K562 (cell line): ENCODE results near the gene SLC7A4. TPM values are rescaled to one million over a fixed set of nuclear protein-coding genes. Genes with fewer than 3 reads are reported as not detected.
A peak's percentile ranks its signal among the peaks of the same experiment; 100 is the strongest.

ENCODE experiments used
- ATAC-seq: fragments of 200-7000 bp; cut with Tn5 transposase; 3 replicates; pipeline ENCODE4 v1.9.1; 2020; ENCODE audit warnings: moderate library complexity
- BruUV-seq: library from RNA; stranded (reverse); fragments of 400-500 nt; replicated peaks from 2 replicates; lab custom pipeline; 2021; lab: Mats Ljungman, UMichigan
- CTCF ChIA-PET: fragments of 300-600 bp; formaldehyde crosslinking; extraction: SDS; loops from one replicate; lab custom pipeline; 2021; ENCODE audit warnings: low intra/inter-chr PET ratio; lab: Yijun Ruan, JAX
- POLR2A ChIA-PET: fragments of 300-600, 350-650 bp; sonication (Branson Sonifier 250); formaldehyde crosslinking; extraction: SDS; loops from one replicate; lab custom pipeline; 2021; ENCODE audit warnings: antibody characterized with exemption, inconsistent platforms; lab: Yijun Ruan, JAX
- DNase-seq, 4 experiments: peaks; one replicate each; pipeline versions ENCODE4 v3.0.0 to v3.0.0-alpha.2; 2011 to 2018; ENCODE audit warnings: low spot score in 3 of 4, mixed read lengths in 3 of 4; ENCODE audit errors: extremely low read depth in 1 of 4
- FAIRE-seq: peaks from 2 replicates; lab custom pipeline; 2011; peaks lifted over from hg19 to GRCh38; lab: Jason Lieb, UNC
- H2AFZ ChIP-seq: 2 replicates; pipeline ENCODE4 v1.6.0; 2011; ENCODE audit warnings: low read depth, low read length, control low read depth, inconsistent platforms
- H3K27ac ChIP-seq: fragments of 200-600 bp; 3 replicates; pipeline ENCODE4 v1.8.0; 2011; ENCODE audit warnings: low read depth, mild to moderate bottlenecking, control low read depth, inconsistent platforms, low read length, moderate library complexity, mixed read lengths; ENCODE audit errors: extremely low read depth
- H3K27me3 ChIP-seq, 2 experiments: fragments of 300-600 bp in 1 of 2; 2 replicates in 1 of 2; 3 replicates in 1 of 2; pipeline versions ENCODE4 v1.6.0 to v1.8.0; 2011; ENCODE audit warnings: inconsistent platforms in 2 of 2, low read length in 2 of 2, mild to moderate bottlenecking in 1 of 2, mixed read lengths in 1 of 2, moderate library complexity in 1 of 2; ENCODE audit not compliant: control insufficient read depth in 2 of 2, insufficient read depth in 2 of 2
- H3K36me3 ChIP-seq: fragments of 300-600 bp; 3 replicates; pipeline ENCODE4 v1.8.0; 2011; ENCODE audit warnings: mild to moderate bottlenecking, low read length, inconsistent platforms; ENCODE audit not compliant: control insufficient read depth, insufficient read depth
- H3K4me1 ChIP-seq, 2 experiments: fragments of 200-600 bp in 1 of 2; replicated peaks in 1 of 2; 2 replicates in 1 of 2; 3 replicates in 1 of 2; pipeline versions ENCODE4 v1.5.1 to v1.8.0; 2011; ENCODE audit warnings: inconsistent platforms in 2 of 2, low read length in 2 of 2, mild to moderate bottlenecking in 1 of 2, mixed read lengths in 1 of 2, moderate library complexity in 1 of 2; ENCODE audit not compliant: control insufficient read depth in 2 of 2, insufficient read depth in 2 of 2
- H3K4me2 ChIP-seq: 2 replicates; pipeline ENCODE4 v1.6.1; 2011; ENCODE audit warnings: low read length, control low read depth, inconsistent platforms, mixed read lengths; ENCODE audit not compliant: insufficient read depth
- H3K4me3 ChIP-seq: fragments of 200-600 bp; sonication (generic), shearing (Covaris generic); 2 replicates; pipeline ENCODE4 v1.5.1; 2016; ENCODE audit warnings: control low read depth, inconsistent platforms
- H3K79me2 ChIP-seq: fragments of 200-600 bp; 3 replicates; pipeline ENCODE4 v1.8.0; 2011; ENCODE audit warnings: low read length, inconsistent platforms; ENCODE audit not compliant: control insufficient read depth, insufficient read depth
- H3K9ac ChIP-seq, 2 experiments: 2 replicates each; pipeline versions ENCODE4 v1.6.0 to v1.6.1; 2011; ENCODE audit warnings: low read depth in 2 of 2, low read length in 2 of 2, control low read depth in 1 of 2, inconsistent platforms in 1 of 2, mild to moderate bottlenecking in 1 of 2, mixed read lengths in 1 of 2; ENCODE audit not compliant: insufficient read depth in 1 of 2
- H3K9me1 ChIP-seq: one replicate; pipeline ENCODE4 v1.6.0; 2011; ENCODE audit warnings: inconsistent platforms, mild to moderate bottlenecking, low read length, moderate library complexity; ENCODE audit not compliant: control insufficient read depth, insufficient read depth
- H3K9me3 ChIP-seq: replicated peaks from 2 replicates; pipeline ENCODE4 v1.5.1; 2011; ENCODE audit warnings: low read depth, low read length, inconsistent platforms; ENCODE audit not compliant: control insufficient read depth, insufficient read depth
- H4K20me1 ChIP-seq: replicated peaks from 2 replicates; pipeline ENCODE4 v1.6.1; 2011; ENCODE audit warnings: low read length, inconsistent platforms, mixed read lengths; ENCODE audit not compliant: control insufficient read depth, insufficient read depth
- ARNT ChIP-seq, 2 experiments: fragments of 450-650 bp; IDR thresholded peaks; 2 replicates each; pipeline ENCODE4 v1.6.1; 2016; ENCODE audit warnings: mild to moderate bottlenecking in 1 of 2
- FOXP1 ChIP-seq: sonication (generic); formaldehyde crosslinking; IDR thresholded peaks from 2 replicates; pipeline ENCODE4 v1.8.0; 2022; ENCODE audit warnings: mild to moderate bottlenecking, missing genetic modification reagents
- GTF2A2 ChIP-seq: IDR thresholded peaks from 2 replicates; pipeline ENCODE4 v1.6.1; 2016; ENCODE audit warnings: mild to moderate bottlenecking, missing genetic modification characterization, missing compliant biosample characterization
- HES1 ChIP-seq: fragments of 450-650 bp; IDR thresholded peaks from 2 replicates; pipeline ENCODE4 v1.6.1; 2016; ENCODE audit warnings: low read depth, mild to moderate bottlenecking, moderate library complexity
- MECOM ChIP-seq: fragments of 250-450 bp; sonication (Bioruptor Pico); IDR thresholded peaks from 2 replicates; pipeline ENCODE4 v1.8.0; 2022; ENCODE audit warnings: inconsistent platforms
- MTA3 ChIP-seq: fragments of 450-650 bp; formaldehyde crosslinking; IDR thresholded peaks from 2 replicates; pipeline ENCODE4 v1.6.1; 2017; ENCODE audit warnings: mild to moderate bottlenecking, borderline replicate concordance
- NFATC3 ChIP-seq: fragments of 450-650 bp; IDR thresholded peaks from 2 replicates; pipeline ENCODE4 v1.6.1; 2017; ENCODE audit warnings: mild to moderate bottlenecking
- POU5F1 ChIP-seq: fragments of 150-350 bp; IDR thresholded peaks from 2 replicates; pipeline ENCODE4 v1.6.1; 2014; ENCODE audit warnings: borderline replicate concordance, low read length, low read depth, mild to moderate bottlenecking; ENCODE audit not compliant: partially characterized antibody
- RBM17 ChIP-seq: fragments of 200-400 bp; formaldehyde crosslinking; IDR thresholded peaks from 2 replicates; pipeline ENCODE4 v1.6.1; 2017; ENCODE audit warnings: low read depth, mild to moderate bottlenecking, low read length, borderline replicate concordance
- RUNX1 ChIP-seq: sonication (generic); IDR thresholded peaks from 2 replicates; pipeline ENCODE4 v1.6.1; 2016; ENCODE audit warnings: antibody characterized with exemption, low read depth
- SREBF1 ChIP-seq: fragments of 150-350 bp; IDR thresholded peaks from 2 replicates; pipeline ENCODE4 v1.6.1; 2014; ENCODE audit warnings: antibody characterized with exemption, low read depth, low read length, borderline replicate concordance
- TSC22D4 ChIP-seq: fragments of 450-650 bp; IDR thresholded peaks from 2 replicates; pipeline ENCODE4 v1.6.1; 2016; ENCODE audit warnings: missing genetic modification characterization, missing biosample characterization, control low read depth
- ZNF12 ChIP-seq: sonication (generic); formaldehyde crosslinking; IDR thresholded peaks from 2 replicates; pipeline ENCODE4 v1.4.0; 2020; ENCODE audit warnings: mild to moderate bottlenecking, missing genetic modification reagents
- ZNF217 ChIP-seq: sonication (generic); formaldehyde crosslinking; IDR thresholded peaks from 2 replicates; pipeline ENCODE4 v1.8.0; 2022; ENCODE audit warnings: mild to moderate bottlenecking, missing genetic modification reagents
- ZNF583 ChIP-seq: fragments of 250-450 bp; sonication (Bioruptor Pico); IDR thresholded peaks from 2 replicates; pipeline ENCODE4 v1.4.0; 2020
- ZNF830 ChIP-seq: fragments of 250-450 bp; sonication (Bioruptor Pico); IDR thresholded peaks from 2 replicates; pipeline ENCODE4 v1.5.0; 2021; ENCODE audit warnings: mild to moderate bottlenecking
- WGBS: fragments of 100-300 bp; shearing (Covaris generic); methylation state at CpG from one replicate; pipeline ENCODE4 v1.1.6; 2016; ENCODE audit warnings: low coverage, mixed read lengths; ENCODE audit not compliant: insufficient coverage; ENCODE audit errors: missing lambda C conversion rate; 5-methylcytosine and 5-hydroxymethylcytosine counted together
- in situ Hi-C: fragments of 300-500 bp; cut with MboI; formaldehyde crosslinking; loops from 4 replicates; pipeline ENCODE4 v1.15.0; 2018; ENCODE audit warnings: inconsistent platforms, mixed read lengths
- intact Hi-C: fragments of 100-400 bp; cut with micrococcal nuclease; formaldehyde crosslinking; loops from 2 replicates; pipeline ENCODE4 v1.14.2; 2022
- polyA plus RNA-seq, 8 experiments: library from polyadenylated mRNA; depleted of rRNA in 4 of 8; stranded (reverse) in 5 of 8; unstranded in 3 of 8; fragments of >200 nt; fragmentation: Nextera tagmentation in 2 of 8; fragmentation: Illumina TruSeq in 1 of 8; extraction: Ambion mirVana in 2 of 8; extraction: Trizol in 1 of 8; gene quantifications; 2 replicates each; pipeline versions ENCODE4 v1.2.1 to v1.2.3, GENCODE V29; 2011 to 2014; ENCODE audit warnings: inconsistent platforms in 1 of 8, missing spikeins in 1 of 8
- total RNA-seq, 7 experiments: library from RNA; depleted of rRNA in 6 of 7; stranded (reverse); fragments of >200 nt in 6 of 7; fragmentation: Illumina TruSeq in 2 of 7; extraction: Trizol in 2 of 7; gene quantifications; 2 replicates each; pipeline versions ENCODE4 v1.2.1 to v1.2.3, GENCODE V29; 2011 to 2021; ENCODE audit warnings: low replicate concordance in 1 of 7
- TF ChIP-seq, protein P1 (sequence below): fragments of 250-450 bp; sonication (Bioruptor Pico); IDR thresholded peaks from 2 replicates; pipeline ENCODE4 v1.4.0; 2020; ENCODE audit warnings: mild to moderate bottlenecking, moderate library complexity
- TF ChIP-seq, protein P2 (sequence below): fragments of 250-450 bp; sonication (Bioruptor Pico); IDR thresholded peaks from 2 replicates; pipeline ENCODE4 v1.6.1; 2021; ENCODE audit warnings: mild to moderate bottlenecking
- TF ChIP-seq, protein P3 (sequence below): sonication (generic); formaldehyde crosslinking; IDR thresholded peaks from 2 replicates; pipeline ENCODE4 v1.8.1; 2023; ENCODE audit warnings: mild to moderate bottlenecking, missing genetic modification reagents

SLC7A4 gene
- total and polyA plus RNA-seq, 9 of the 15 experiments (the other 6 are each of a cell fraction or from before 2014, with no cell fraction given) = not detected

DNA sequence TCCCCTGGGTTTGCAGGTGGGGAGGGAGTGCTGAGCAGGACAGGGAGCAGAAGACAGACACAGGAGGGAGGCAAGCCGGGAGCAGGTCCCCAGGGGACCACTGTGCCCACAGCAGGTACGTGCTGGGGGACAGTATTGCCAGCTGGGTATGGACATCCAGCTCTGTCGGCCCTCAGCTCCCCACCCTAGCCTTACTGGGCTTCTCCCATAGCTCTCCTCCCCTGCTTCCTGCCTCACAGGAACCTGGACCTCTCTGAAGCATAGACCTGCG, 23.1 kb upstream of the SLC7A4 start:
- peaks cover 20 to 64% of the 10 kb centered on the region in 2 experiments; a peak in 4 of 5 replicates for H3K27me3 ChIP-seq
- no peaks in the 10 kb centered on the region for H3K36me3 ChIP-seq
- in situ Hi-C loops = loop anchor here (5.0 kb wide), 1 partner anchor 373 kb away; no protein-coding TSS in a partner anchor
- 10% methylated on average over 4 of the region's 4 CpGs for WGBS
- H3K79me2 ChIP-seq = no peaks in the 10 kb centered on the region
- no peaks in the 10 kb centered on the region for H3K9me3 ChIP-seq
- no TSS peak for BruUV-seq
- H4K20me1 ChIP-seq = peaks cover 33% of the 10 kb centered on the region; the same call in 1 of the 2 replicates
- H3K9ac ChIP-seq = peak overlapping the region in 1 of 2 experiments; percentile 75; a peak in 2 of 4 replicates
- peaks cover 15% of the 10 kb centered on the region for H3K9me1 ChIP-seq
- ChIA-PET POLR2A (interaction anchor here (0.6 to 4.8 kb wide), 10 partner anchors 10 to 1228 kb away, joined by 3 to 54 read pairs (median 5); partner anchors contain the start of genes LRRC74B and LZTR1), CTCF (interaction anchor here (0.5 kb wide), 1 partner anchor 128 kb away, joined by 4 read pairs; no protein-coding TSS in a partner anchor)
- H2AFZ ChIP-seq = peak overlapping the region; percentile 64
- no peak for DNase-seq
- intact Hi-C loops = loop anchor here (5.0 kb wide), 1 partner anchor 53 kb away; the partner anchor contains the start of gene THAP7
- H3K4me1 ChIP-seq = peaks cover 26 to 40% of the 10 kb centered on the region in 2 experiments
- no peak overlapping the region for H3K27ac ChIP-seq
- H3K4me3 ChIP-seq = no peak overlapping the region
- FAIRE-seq = no peak
- peak overlapping the region; percentile 71; the same call in 1 of the 2 replicates for H3K4me2 ChIP-seq
- ATAC-seq = peak; percentile 4; the same call in 2 of the 3 replicates
- TF ChIP-seq NFATC3 (no peak), RUNX1 (no peak), SREBF1 (no peak), MTA3 (peak; percentile 27; the same call in 1 of the 2 replicates), GTF2A2 (tag) (no peak), POU5F1 (no peak), ZNF12 (CRISPR knock-in tag) (no peak), ARNT (IDR thresholded peaks at IDR 0.05) (no peak), FOXP1 (CRISPR knock-in tag) (no peak), ZNF583 (CRISPR knock-in tag) (no peak), RBM17 (no peak), MECOM (no peak), ZNF217 (CRISPR knock-in tag) (no peak), ZNF830 (CRISPR knock-in tag) (0 out of 2 replicates have a peak, but pooled peaks have one; percentile 20), HES1 (no peak), TSC22D4 (tag) (0 out of 2 replicates have a peak, but pooled peaks have one; percentile 3)
- TF ChIP-seq, protein P1, sequence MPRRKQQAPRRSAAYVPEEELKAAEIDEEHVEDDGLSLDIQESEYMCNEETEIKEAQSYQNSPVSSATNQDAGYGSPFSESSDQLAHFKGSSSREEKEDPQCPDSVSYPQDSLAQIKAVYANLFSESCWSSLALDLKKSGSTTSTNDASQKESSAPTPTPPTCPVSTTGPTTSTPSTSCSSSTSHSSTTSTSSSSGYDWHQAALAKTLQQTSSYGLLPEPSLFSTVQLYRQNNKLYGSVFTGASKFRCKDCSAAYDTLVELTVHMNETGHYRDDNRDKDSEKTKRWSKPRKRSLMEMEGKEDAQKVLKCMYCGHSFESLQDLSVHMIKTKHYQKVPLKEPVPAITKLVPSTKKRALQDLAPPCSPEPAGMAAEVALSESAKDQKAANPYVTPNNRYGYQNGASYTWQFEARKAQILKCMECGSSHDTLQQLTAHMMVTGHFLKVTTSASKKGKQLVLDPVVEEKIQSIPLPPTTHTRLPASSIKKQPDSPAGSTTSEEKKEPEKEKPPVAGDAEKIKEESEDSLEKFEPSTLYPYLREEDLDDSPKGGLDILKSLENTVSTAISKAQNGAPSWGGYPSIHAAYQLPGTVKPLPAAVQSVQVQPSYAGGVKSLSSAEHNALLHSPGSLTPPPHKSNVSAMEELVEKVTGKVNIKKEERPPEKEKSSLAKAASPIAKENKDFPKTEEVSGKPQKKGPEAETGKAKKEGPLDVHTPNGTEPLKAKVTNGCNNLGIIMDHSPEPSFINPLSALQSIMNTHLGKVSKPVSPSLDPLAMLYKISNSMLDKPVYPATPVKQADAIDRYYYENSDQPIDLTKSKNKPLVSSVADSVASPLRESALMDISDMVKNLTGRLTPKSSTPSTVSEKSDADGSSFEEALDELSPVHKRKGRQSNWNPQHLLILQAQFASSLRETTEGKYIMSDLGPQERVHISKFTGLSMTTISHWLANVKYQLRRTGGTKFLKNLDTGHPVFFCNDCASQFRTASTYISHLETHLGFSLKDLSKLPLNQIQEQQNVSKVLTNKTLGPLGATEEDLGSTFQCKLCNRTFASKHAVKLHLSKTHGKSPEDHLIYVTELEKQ (CRISPR knock-in tag) = no peak
- TF ChIP-seq, protein P2, sequence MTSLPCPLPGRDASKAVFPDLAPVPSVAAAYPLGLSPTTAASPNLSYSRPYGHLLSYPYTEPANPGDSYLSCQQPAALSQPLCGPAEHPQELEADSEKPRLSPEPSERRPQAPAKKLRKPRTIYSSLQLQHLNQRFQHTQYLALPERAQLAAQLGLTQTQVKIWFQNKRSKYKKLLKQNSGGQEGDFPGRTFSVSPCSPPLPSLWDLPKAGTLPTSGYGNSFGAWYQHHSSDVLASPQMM (CRISPR knock-in tag) = no peak
- TF ChIP-seq, protein P3, sequence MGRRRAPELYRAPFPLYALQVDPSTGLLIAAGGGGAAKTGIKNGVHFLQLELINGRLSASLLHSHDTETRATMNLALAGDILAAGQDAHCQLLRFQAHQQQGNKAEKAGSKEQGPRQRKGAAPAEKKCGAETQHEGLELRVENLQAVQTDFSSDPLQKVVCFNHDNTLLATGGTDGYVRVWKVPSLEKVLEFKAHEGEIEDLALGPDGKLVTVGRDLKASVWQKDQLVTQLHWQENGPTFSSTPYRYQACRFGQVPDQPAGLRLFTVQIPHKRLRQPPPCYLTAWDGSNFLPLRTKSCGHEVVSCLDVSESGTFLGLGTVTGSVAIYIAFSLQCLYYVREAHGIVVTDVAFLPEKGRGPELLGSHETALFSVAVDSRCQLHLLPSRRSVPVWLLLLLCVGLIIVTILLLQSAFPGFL (CRISPR knock-in tag) = no peak
